H9 (cell line): ENCODE measurements around the gene WDFY3. TPM values are rescaled to one million over a fixed set of nuclear protein-coding genes. Genes with fewer than 3 reads are reported as not detected.

Experiments
- DNase-seq: peaks from one replicate; pipeline ENCODE4 v3.0.0-alpha.2; 2017
- H2AFZ ChIP-seq: one replicate; pipeline ENCODE4 v1.6.1; 2013; ENCODE audit warnings: mild to moderate bottlenecking, low read length, control low read depth, moderate library complexity
- H2AK5ac ChIP-seq: 2 replicates; pipeline ENCODE4 v1.6.1; 2013; ENCODE audit warnings: low read length, control low read depth, mixed read lengths; ENCODE audit not compliant: insufficient read length
- H2BK120ac ChIP-seq: one replicate; pipeline ENCODE4 v1.6.1; 2013; ENCODE audit warnings: low read depth, mild to moderate bottlenecking, low read length, control low read depth, inconsistent platforms; ENCODE audit not compliant: poor library complexity, severe bottlenecking
- H2BK12ac ChIP-seq: 2 replicates; pipeline ENCODE4 v1.6.1; 2013; ENCODE audit warnings: low read length, control low read depth, mixed read lengths, low read depth; ENCODE audit not compliant: insufficient read length
- H2BK15ac ChIP-seq: 2 replicates; pipeline ENCODE4 v1.6.1; 2013; ENCODE audit warnings: low read depth, low read length, control low read depth
- H2BK20ac ChIP-seq: one replicate; pipeline ENCODE4 v1.6.1; 2013; ENCODE audit warnings: low read depth, mild to moderate bottlenecking, low read length, control low read depth, inconsistent platforms; ENCODE audit not compliant: poor library complexity, severe bottlenecking
- H2BK5ac ChIP-seq: 2 replicates; pipeline ENCODE4 v1.6.1; 2013; ENCODE audit warnings: low read length, control low read depth, mixed read lengths; ENCODE audit not compliant: insufficient read length
- H3K14ac ChIP-seq: 2 replicates; pipeline ENCODE4 v1.6.1; 2013; ENCODE audit warnings: low read length, control low read depth; ENCODE audit not compliant: insufficient read depth
- H3K18ac ChIP-seq: 2 replicates; pipeline ENCODE4 v1.6.1; 2013; ENCODE audit warnings: low read depth, mild to moderate bottlenecking, mixed read lengths, low read length, control low read depth; ENCODE audit not compliant: insufficient read length
- H3K23ac ChIP-seq: 2 replicates; pipeline ENCODE4 v1.6.1; 2013; ENCODE audit warnings: low read length, control low read depth, mixed read lengths, low read depth; ENCODE audit not compliant: insufficient read length
- H3K23me2 ChIP-seq: 2 replicates; pipeline ENCODE4 v1.6.1; 2013; ENCODE audit warnings: low read depth, mild to moderate bottlenecking, mixed read lengths, low read length, control low read depth; ENCODE audit not compliant: insufficient read length, poor library complexity, severe bottlenecking
- H3K27ac ChIP-seq: 2 replicates; pipeline ENCODE4 v1.5.1; 2013; ENCODE audit warnings: low read length, control low read depth, mixed read lengths, low read depth; ENCODE audit not compliant: insufficient read length
- H3K27me3 ChIP-seq: 2 replicates; pipeline ENCODE4 v1.6.1; 2013; ENCODE audit warnings: low read length, control low read depth, inconsistent platforms; ENCODE audit not compliant: insufficient read depth
- H3K4ac ChIP-seq: 2 replicates; pipeline ENCODE4 v1.6.1; 2013; ENCODE audit warnings: low read depth, mild to moderate bottlenecking, control low read depth, inconsistent platforms, low read length, moderate library complexity
- H3K4me1 ChIP-seq: 2 replicates; pipeline ENCODE4 v1.6.1; 2013; ENCODE audit warnings: low read length, control low read depth, inconsistent platforms; ENCODE audit not compliant: insufficient read depth
- H3K4me2 ChIP-seq: 2 replicates; pipeline ENCODE4 v1.6.1; 2013; ENCODE audit warnings: low read length, control low read depth, mixed read lengths; ENCODE audit not compliant: insufficient read length, insufficient read depth
- H3K56ac ChIP-seq: 2 replicates; pipeline ENCODE4 v1.6.1; 2013; ENCODE audit warnings: low read depth, mild to moderate bottlenecking, mixed read lengths, low read length, control low read depth; ENCODE audit not compliant: insufficient read length
- H3K79me1 ChIP-seq: 2 replicates; pipeline ENCODE4 v1.6.1; 2013; ENCODE audit warnings: low read depth, mild to moderate bottlenecking, moderate library complexity, low read length, control low read depth, inconsistent platforms; ENCODE audit not compliant: insufficient read depth, poor library complexity, severe bottlenecking
- H3K79me2 ChIP-seq: 2 replicates; pipeline ENCODE4 v1.6.1; 2013; ENCODE audit warnings: low read length, control low read depth, inconsistent platforms; ENCODE audit not compliant: insufficient read depth
- H3K9ac ChIP-seq: 2 replicates; pipeline ENCODE4 v1.6.1; 2013; ENCODE audit warnings: low read length, control low read depth, mixed read lengths; ENCODE audit not compliant: insufficient read length; ENCODE audit errors: extremely low read depth
- H3K9me3 ChIP-seq: one replicate; pipeline ENCODE4 v1.6.1; 2013; ENCODE audit warnings: low read depth, low read length, inconsistent platforms; ENCODE audit not compliant: control insufficient read depth
- H3T11ph ChIP-seq: one replicate; pipeline ENCODE4 v1.6.1; 2013; ENCODE audit warnings: mild to moderate bottlenecking, low read length, control low read depth, inconsistent platforms
- H4K20me1 ChIP-seq: one replicate; pipeline ENCODE4 v1.6.1; 2013; ENCODE audit not compliant: control insufficient read depth, insufficient read length, insufficient read depth
- H4K5ac ChIP-seq: 2 replicates; pipeline ENCODE4 v1.6.1; 2013; ENCODE audit warnings: low read depth, mild to moderate bottlenecking, mixed read lengths, low read length, control low read depth; ENCODE audit not compliant: insufficient read length
- H4K8ac ChIP-seq: replicated peaks from 2 replicates; pipeline ENCODE4 v1.6.1; 2013; ENCODE audit warnings: low read length, control low read depth, mixed read lengths, low read depth; ENCODE audit not compliant: insufficient read length
- H4K91ac ChIP-seq: 2 replicates; pipeline ENCODE4 v1.6.1; 2013; ENCODE audit warnings: low read depth, mild to moderate bottlenecking, moderate library complexity, mixed read lengths, low read length, control low read depth; ENCODE audit not compliant: insufficient read length
- H3K27ac Mint-ChIP-seq, 3 experiments: 2 replicates in 2 of 3; 3 replicates in 1 of 3; pipeline ENCODE4 v1.8.0; 2020 to 2021; ENCODE audit warnings: mixed read lengths in 3 of 3, mild to moderate bottlenecking in 1 of 3, moderate library complexity in 1 of 3
- H3K27me3 Mint-ChIP-seq: 2 replicates; pipeline ENCODE4 v1.8.0; 2021; ENCODE audit warnings: low read depth, mild to moderate bottlenecking, moderate library complexity, mixed read lengths
- H3K36me3 Mint-ChIP-seq, 3 experiments: 2 replicates in 2 of 3; 3 replicates in 1 of 3; pipeline ENCODE4 v1.8.0; 2020 to 2021; ENCODE audit warnings: low read depth in 3 of 3, mixed read lengths in 3 of 3; ENCODE audit not compliant: insufficient read depth in 1 of 3
- H3K4me1 Mint-ChIP-seq, 2 experiments: 2 replicates each; pipeline ENCODE4 v1.8.0; 2020; ENCODE audit warnings: mixed read lengths in 2 of 2
- H3K4me3 Mint-ChIP-seq, 2 experiments: 2 replicates in 1 of 2; 3 replicates in 1 of 2; pipeline ENCODE4 v1.8.0; 2020 to 2021; ENCODE audit warnings: mild to moderate bottlenecking in 2 of 2, mixed read lengths in 2 of 2, moderate library complexity in 1 of 2
- H3K9me3 Mint-ChIP-seq, 2 experiments: 2 replicates in 1 of 2; 3 replicates in 1 of 2; pipeline ENCODE4 v1.8.0; 2020; ENCODE audit warnings: mild to moderate bottlenecking in 2 of 2, mixed read lengths in 2 of 2, moderate library complexity in 1 of 2
- WGBS: extraction: QIAGEN DNeasy Blood & Tissue Kit; methylation state at CpG from one replicate; pipeline ENCODE4 v1.1.7; 2013; ENCODE audit warnings: missing lambda C conversion rate, low lambda C conversion rate, mixed read lengths; ENCODE audit not compliant: insufficient read length; ENCODE audit errors: extremely low coverage; 5-methylcytosine and 5-hydroxymethylcytosine counted together
- total RNA-seq: library from RNA; stranded (reverse); gene quantifications from 2 replicates; pipeline ENCODE4 v1.2.1, GENCODE V29; 2021
- TF ChIP-seq, protein P1 (sequence below): fragments of 200-600 bp; sonication (generic); conservative IDR thresholded peaks from 3 replicates; pipeline ENCODE4 v1.8.0; 2021; ENCODE audit warnings: antibody characterized with exemption, mild to moderate bottlenecking

The WDFY3 gene
- total RNA-seq, 1 experiment from 2014 or later: 54.6 TPM

GRCh38 chr4:84916227-84916626 lies 50.3 kb downstream of the WDFY3 start:
- peak overlapping the region; percentile 43 for H3K4me2 ChIP-seq
- H2AFZ ChIP-seq: no peak overlapping the region
- H3T11ph ChIP-seq: no peak overlapping the region
- no peak overlapping the region for H2BK5ac ChIP-seq
- no peak overlapping the region for H3K23ac ChIP-seq
- H3K23me2 ChIP-seq: no peaks in the 10 kb centered on the region
- H3K27me3 Mint-ChIP-seq: no peaks in the 10 kb centered on the region
- no peak overlapping the region for H3K56ac ChIP-seq
- H3K18ac ChIP-seq: no peak overlapping the region
- H3K36me3 Mint-ChIP-seq: peaks cover 17 to 29% (median 20%) of the 10 kb centered on the region in 3 experiments
- H2BK20ac ChIP-seq: no peak overlapping the region
- peak overlapping the region in 2 of 3 experiments; percentile 5 to 13; a peak in 2 of 7 replicates for H3K27ac Mint-ChIP-seq
- peaks cover 13 to 16% of the 10 kb centered on the region in 2 experiments for H3K4me1 Mint-ChIP-seq
- no peak overlapping the region for H3K27ac ChIP-seq
- H3K9me3 ChIP-seq: no peaks in the 10 kb centered on the region
- peak overlapping the region in 1 of 2 experiments; percentile 8; a peak in 1 of 5 replicates for H3K4me3 Mint-ChIP-seq
- no peaks in the 10 kb centered on the region for H3K79me1 ChIP-seq
- DNase-seq: no peak
- H2BK15ac ChIP-seq: no peak overlapping the region
- peaks cover 2% of the 10 kb centered on the region; the same call in 1 of the 2 replicates for H3K79me2 ChIP-seq
- H3K14ac ChIP-seq: no peak overlapping the region
- H3K9ac ChIP-seq: no peak overlapping the region
- no peak overlapping the region for H2BK120ac ChIP-seq
- no peak overlapping the region for H2BK12ac ChIP-seq
- TF ChIP-seq, protein P1, sequence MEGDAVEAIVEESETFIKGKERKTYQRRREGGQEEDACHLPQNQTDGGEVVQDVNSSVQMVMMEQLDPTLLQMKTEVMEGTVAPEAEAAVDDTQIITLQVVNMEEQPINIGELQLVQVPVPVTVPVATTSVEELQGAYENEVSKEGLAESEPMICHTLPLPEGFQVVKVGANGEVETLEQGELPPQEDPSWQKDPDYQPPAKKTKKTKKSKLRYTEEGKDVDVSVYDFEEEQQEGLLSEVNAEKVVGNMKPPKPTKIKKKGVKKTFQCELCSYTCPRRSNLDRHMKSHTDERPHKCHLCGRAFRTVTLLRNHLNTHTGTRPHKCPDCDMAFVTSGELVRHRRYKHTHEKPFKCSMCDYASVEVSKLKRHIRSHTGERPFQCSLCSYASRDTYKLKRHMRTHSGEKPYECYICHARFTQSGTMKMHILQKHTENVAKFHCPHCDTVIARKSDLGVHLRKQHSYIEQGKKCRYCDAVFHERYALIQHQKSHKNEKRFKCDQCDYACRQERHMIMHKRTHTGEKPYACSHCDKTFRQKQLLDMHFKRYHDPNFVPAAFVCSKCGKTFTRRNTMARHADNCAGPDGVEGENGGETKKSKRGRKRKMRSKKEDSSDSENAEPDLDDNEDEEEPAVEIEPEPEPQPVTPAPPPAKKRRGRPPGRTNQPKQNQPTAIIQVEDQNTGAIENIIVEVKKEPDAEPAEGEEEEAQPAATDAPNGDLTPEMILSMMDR: no peak
- no peaks in the 10 kb centered on the region for H4K20me1 ChIP-seq
- no CpG with 5 or more reads among the region's 1 CpG for WGBS
- H3K9me3 Mint-ChIP-seq: no peaks in the 10 kb centered on the region
- no peak overlapping the region for H2AK5ac ChIP-seq
- no peak overlapping the region for H3K4ac ChIP-seq
- no peak overlapping the region for H4K5ac ChIP-seq
- no peak overlapping the region for H4K91ac ChIP-seq
- peaks cover 4% of the 10 kb centered on the region for H3K4me1 ChIP-seq
- H4K8ac ChIP-seq: no peak overlapping the region
- no peaks in the 10 kb centered on the region for H3K27me3 ChIP-seq
